HepG2 (cell line): ENCODE data around the gene UBP1. TPM values are rescaled to one million over a fixed set of nuclear protein-coding genes. Genes with fewer than 3 reads are reported as not detected.

Source experiments
- GLI4 ChIP-seq: sonication (generic); formaldehyde crosslinking; IDR thresholded peaks from 2 replicates; pipeline ENCODE4 v1.5.1; 2020; ENCODE audit warnings: missing genetic modification reagents, mild to moderate bottlenecking, moderate library complexity, borderline replicate concordance
- KDM4B ChIP-seq: sonication (generic); formaldehyde crosslinking; IDR thresholded peaks from 2 replicates; pipeline ENCODE4 v1.4.0; 2020; ENCODE audit warnings: missing genetic modification reagents
- NFRKB ChIP-seq: fragments of 450-650 bp; IDR thresholded peaks from 2 replicates; pipeline ENCODE4 v1.6.1; 2017
- ZFP36 ChIP-seq: fragments of 150-350 bp; IDR thresholded peaks from 2 replicates; pipeline ENCODE4 v1.6.1; 2018; ENCODE audit warnings: borderline replicate concordance, low read length, low read depth; ENCODE audit not compliant: partially characterized antibody
- ZNF160 ChIP-seq: sonication (generic); formaldehyde crosslinking; IDR thresholded peaks from 2 replicates; pipeline ENCODE4 v1.8.0; 2022; ENCODE audit warnings: mild to moderate bottlenecking, inconsistent platforms, missing genetic modification reagents
- polyA plus RNA-seq, 8 experiments: library from polyadenylated mRNA; depleted of rRNA in 3 of 8; stranded (reverse) in 7 of 8; unstranded in 1 of 8; fragments of >200 nt; fragmentation: Illumina TruSeq in 4 of 8; extraction: Trizol in 4 of 8; gene quantifications; 2 replicates each; pipeline versions ENCODE4 v1.2.1 to v1.2.3, GENCODE V29; 2011 to 2016; ENCODE audit warnings: low read depth in 4 of 8, missing spikeins in 1 of 8, mixed read lengths in 1 of 8; ENCODE audit not compliant: insufficient read depth in 1 of 8
- total RNA-seq, 5 experiments: library from RNA; depleted of rRNA; stranded (reverse); fragments of >200 nt; fragmentation: Illumina TruSeq; extraction: Trizol; gene quantifications; 2 replicates each; pipeline ENCODE4 v1.2.3, GENCODE V29; 2016; ENCODE audit warnings: low read depth in 1 of 5
- TF ChIP-seq, protein P1 (sequence below), 2 experiments: fragments of 450-650 bp in 1 of 2; sonication (generic) in 1 of 2; formaldehyde crosslinking in 1 of 2; IDR thresholded peaks; 2 replicates each; pipeline versions ENCODE4 v1.6.1 to v1.8.0; 2016 to 2022; ENCODE audit warnings: antibody characterized with exemption in 1 of 2, mild to moderate bottlenecking in 1 of 2, missing genetic modification reagents in 1 of 2
- TF ChIP-seq, protein P2 (sequence below): sonication (generic); formaldehyde crosslinking; IDR thresholded peaks from 2 replicates; pipeline ENCODE4 v1.4.0; 2020; ENCODE audit warnings: mild to moderate bottlenecking, missing genetic modification reagents
- TF ChIP-seq, protein P3 (sequence below): sonication (generic); formaldehyde crosslinking; IDR thresholded peaks from 2 replicates; pipeline ENCODE4 v1.4.0; 2020; ENCODE audit warnings: missing genetic modification reagents, borderline replicate concordance
- TF ChIP-seq, protein P4 (sequence below): sonication (generic); formaldehyde crosslinking; IDR thresholded peaks from 2 replicates; pipeline ENCODE4 v1.4.0; 2020; ENCODE audit warnings: mild to moderate bottlenecking, low read depth, missing genetic modification reagents

UBP1 gene
- total and polyA plus RNA-seq, 2 of the 13 experiments (the other 11 are each of a cell fraction or from before 2014, with no cell fraction given): 48.3 to 79.9 TPM

DNA sequence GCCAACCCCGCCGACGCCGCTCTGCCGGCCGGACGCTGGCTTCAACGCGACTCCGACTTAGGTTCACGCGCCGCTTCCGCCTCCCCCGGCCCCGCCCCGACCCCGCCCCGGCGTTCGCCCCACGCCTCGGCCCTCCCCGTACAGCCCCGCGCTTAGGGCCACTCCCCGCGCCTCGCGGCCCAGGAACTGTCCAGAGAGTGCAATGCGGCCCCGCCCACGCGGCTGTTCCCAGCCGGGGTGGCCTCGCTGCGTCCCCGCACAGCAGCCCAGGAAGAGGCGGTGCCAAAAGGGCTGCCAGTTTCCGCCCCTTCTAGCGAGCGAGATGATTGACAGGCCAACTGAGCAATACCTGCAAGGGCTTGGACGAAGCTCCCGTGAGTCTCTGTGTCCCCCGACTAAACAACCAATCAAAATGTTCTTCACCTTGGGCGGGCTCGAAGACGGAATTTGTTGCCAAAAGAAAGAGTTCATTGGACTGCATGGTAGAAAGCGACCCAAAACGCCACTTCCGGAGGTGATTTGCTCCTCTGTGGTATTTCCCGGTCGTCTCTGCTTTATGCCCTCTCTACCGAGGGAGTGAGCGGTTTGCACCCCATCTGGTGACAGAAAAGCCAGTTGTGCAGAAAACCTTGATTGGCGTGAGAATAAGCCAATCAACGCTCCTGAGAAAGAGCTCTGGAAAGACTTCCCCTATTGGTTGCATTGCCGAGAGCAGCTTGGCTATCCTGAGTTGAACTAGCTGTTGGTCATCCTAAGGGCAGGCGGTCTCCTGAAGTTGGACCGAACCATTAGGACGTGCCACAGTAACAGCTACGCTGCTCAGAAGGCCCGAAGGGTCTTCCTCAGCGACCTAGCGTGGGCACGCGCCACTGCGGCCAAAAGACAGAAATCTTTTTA is at the start of gene UBP1 (continued):
- TF ChIP-seq, protein P1, sequence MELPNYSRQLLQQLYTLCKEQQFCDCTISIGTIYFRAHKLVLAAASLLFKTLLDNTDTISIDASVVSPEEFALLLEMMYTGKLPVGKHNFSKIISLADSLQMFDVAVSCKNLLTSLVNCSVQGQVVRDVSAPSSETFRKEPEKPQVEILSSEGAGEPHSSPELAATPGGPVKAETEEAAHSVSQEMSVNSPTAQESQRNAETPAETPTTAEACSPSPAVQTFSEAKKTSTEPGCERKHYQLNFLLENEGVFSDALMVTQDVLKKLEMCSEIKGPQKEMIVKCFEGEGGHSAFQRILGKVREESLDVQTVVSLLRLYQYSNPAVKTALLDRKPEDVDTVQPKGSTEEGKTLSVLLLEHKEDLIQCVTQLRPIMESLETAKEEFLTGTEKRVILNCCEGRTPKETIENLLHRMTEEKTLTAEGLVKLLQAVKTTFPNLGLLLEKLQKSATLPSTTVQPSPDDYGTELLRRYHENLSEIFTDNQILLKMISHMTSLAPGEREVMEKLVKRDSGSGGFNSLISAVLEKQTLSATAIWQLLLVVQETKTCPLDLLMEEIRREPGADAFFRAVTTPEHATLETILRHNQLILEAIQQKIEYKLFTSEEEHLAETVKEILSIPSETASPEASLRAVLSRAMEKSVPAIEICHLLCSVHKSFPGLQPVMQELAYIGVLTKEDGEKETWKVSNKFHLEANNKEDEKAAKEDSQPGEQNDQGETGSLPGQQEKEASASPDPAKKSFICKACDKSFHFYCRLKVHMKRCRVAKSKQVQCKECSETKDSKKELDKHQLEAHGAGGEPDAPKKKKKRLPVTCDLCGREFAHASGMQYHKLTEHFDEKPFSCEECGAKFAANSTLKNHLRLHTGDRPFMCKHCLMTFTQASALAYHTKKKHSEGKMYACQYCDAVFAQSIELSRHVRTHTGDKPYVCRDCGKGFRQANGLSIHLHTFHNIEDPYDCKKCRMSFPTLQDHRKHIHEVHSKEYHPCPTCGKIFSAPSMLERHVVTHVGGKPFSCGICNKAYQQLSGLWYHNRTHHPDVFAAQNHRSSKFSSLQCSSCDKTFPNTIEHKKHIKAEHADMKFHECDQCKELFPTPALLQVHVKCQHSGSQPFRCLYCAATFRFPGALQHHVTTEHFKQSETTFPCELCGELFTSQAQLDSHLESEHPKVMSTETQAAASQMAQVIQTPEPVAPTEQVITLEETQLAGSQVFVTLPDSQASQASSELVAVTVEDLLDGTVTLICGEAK (IDR thresholded peaks at IDR 0.05): no peak; the same call in 1 of the 2 replicates
- TF ChIP-seq, protein P1 (CRISPR knock-in tag; IDR thresholded peaks at IDR 0.05): no peak
- TF ChIP-seq ZFP36 (no peak), GLI4 (CRISPR knock-in tag) (no peak), KDM4B (CRISPR knock-in tag) (peak; percentile 36; the same call in 1 of the 2 replicates), NFRKB (no peak), ZNF160 (no peak)
- TF ChIP-seq, protein P2, sequence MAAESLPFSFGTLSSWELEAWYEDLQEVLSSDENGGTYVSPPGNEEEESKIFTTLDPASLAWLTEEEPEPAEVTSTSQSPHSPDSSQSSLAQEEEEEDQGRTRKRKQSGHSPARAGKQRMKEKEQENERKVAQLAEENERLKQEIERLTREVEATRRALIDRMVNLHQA (CRISPR knock-in tag): no peak
- TF ChIP-seq, protein P3, sequence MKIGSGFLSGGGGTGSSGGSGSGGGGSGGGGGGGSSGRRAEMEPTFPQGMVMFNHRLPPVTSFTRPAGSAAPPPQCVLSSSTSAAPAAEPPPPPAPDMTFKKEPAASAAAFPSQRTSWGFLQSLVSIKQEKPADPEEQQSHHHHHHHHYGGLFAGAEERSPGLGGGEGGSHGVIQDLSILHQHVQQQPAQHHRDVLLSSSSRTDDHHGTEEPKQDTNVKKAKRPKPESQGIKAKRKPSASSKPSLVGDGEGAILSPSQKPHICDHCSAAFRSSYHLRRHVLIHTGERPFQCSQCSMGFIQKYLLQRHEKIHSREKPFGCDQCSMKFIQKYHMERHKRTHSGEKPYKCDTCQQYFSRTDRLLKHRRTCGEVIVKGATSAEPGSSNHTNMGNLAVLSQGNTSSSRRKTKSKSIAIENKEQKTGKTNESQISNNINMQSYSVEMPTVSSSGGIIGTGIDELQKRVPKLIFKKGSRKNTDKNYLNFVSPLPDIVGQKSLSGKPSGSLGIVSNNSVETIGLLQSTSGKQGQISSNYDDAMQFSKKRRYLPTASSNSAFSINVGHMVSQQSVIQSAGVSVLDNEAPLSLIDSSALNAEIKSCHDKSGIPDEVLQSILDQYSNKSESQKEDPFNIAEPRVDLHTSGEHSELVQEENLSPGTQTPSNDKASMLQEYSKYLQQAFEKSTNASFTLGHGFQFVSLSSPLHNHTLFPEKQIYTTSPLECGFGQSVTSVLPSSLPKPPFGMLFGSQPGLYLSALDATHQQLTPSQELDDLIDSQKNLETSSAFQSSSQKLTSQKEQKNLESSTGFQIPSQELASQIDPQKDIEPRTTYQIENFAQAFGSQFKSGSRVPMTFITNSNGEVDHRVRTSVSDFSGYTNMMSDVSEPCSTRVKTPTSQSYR (CRISPR knock-in tag): no peak
- TF ChIP-seq, protein P4, sequence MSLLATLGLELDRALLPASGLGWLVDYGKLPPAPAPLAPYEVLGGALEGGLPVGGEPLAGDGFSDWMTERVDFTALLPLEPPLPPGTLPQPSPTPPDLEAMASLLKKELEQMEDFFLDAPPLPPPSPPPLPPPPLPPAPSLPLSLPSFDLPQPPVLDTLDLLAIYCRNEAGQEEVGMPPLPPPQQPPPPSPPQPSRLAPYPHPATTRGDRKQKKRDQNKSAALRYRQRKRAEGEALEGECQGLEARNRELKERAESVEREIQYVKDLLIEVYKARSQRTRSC (CRISPR knock-in tag): no peak
